ENCODE data around the gene PPP1R17. TPM values are rescaled to one million over a fixed set of nuclear protein-coding genes. Genes with fewer than 3 reads are reported as not detected.
A peak's percentile ranks its signal among the peaks of the same experiment; 100 is the strongest.

The PPP1R17 gene
- total and polyA plus RNA-seq, 8 donors, result not detected

- H3K9me3 ChIP-seq, result no peaks in the 10 kb centered on the region
- no peaks in the 10 kb centered on the region for H3K4me1 ChIP-seq
- no peak overlapping the region for H3K4me3 ChIP-seq
- intact Hi-C loops (cut with DNase I), result no loop called here
- FAIRE-seq (no peak), ATAC-seq (peak in 1 of 4 donors; percentile 39), DNase-seq (no peak)
- TF ChIP-seq CTCF (IDR thresholded peaks at IDR 0.05), result no peak
- H3K27me3 ChIP-seq, result no peaks in the 10 kb centered on the region
- no peaks in the 10 kb centered on the region for H3K36me3 ChIP-seq
- no peak overlapping the region for H3K27ac ChIP-seq
- WGBS, 2 donors, result 75 to 87% methylated on average over 3 of the region's 3 CpGs
Measured at GRCh38 chr7:31688372-31688771, 1.4 kb downstream of the PPP1R17 start.

GRCh38 chr7:31688996-31689395 lies 2.0 kb downstream of the PPP1R17 start:
- no peak for TF ChIP-seq CTCF (IDR thresholded peaks at IDR 0.05)
- no peak for ATAC-seq
- no peak for DNase-seq
- Histone ChIP-seq H3K36me3 (no peaks in the 10 kb centered on the region), H3K4me1 (no peaks in the 10 kb centered on the region), H3K27me3 (no peaks in the 10 kb centered on the region), H3K4me3 (no peak overlapping the region), H3K9me3 (no peaks in the 10 kb centered on the region), H3K27ac (no peak overlapping the region)
- 37 to 38% methylated on average over 2 of the region's 2 CpGs for WGBS, 2 donors
- intact Hi-C loops (cut with DNase I), result no loop called here
- no peak for FAIRE-seq

- 37 to 50% methylated on average over 2 of the region's 2 CpGs for WGBS, 2 donors
- no peak for FAIRE-seq
Measured at GRCh38 chr7:31690935-31691334, 3.9 kb downstream of the PPP1R17 start.

GRCh38 chr7:31692451-31692850 lies 5.4 kb downstream of the PPP1R17 start:
- 22 to 28% methylated on average over 5 of the region's 5 CpGs for WGBS, 2 donors
- no peak for FAIRE-seq

More at GRCh38 chr7:31690935-31691334, 3.9 kb downstream of the PPP1R17 start:
- H3K4me1 ChIP-seq, result no peaks in the 10 kb centered on the region
- no peak overlapping the region for H3K4me3 ChIP-seq
- no peak overlapping the region for H3K27ac ChIP-seq
- no peaks in the 10 kb centered on the region for H3K9me3 ChIP-seq
- H3K36me3 ChIP-seq, result no peaks in the 10 kb centered on the region
- H3K27me3 ChIP-seq, result no peaks in the 10 kb centered on the region
- TF ChIP-seq CTCF (IDR thresholded peaks at IDR 0.05), result no peak
- no peak for DNase-seq
- intact Hi-C loops (cut with DNase I), result no loop called here
- no peak for ATAC-seq

GRCh38 chr7:31692871-31693270 lies 5.9 kb downstream of the PPP1R17 start:
- intact Hi-C loops (cut with DNase I), result no loop called here
- H3K9me3 ChIP-seq, result no peaks in the 10 kb centered on the region
- no peak overlapping the region for H3K27ac ChIP-seq
- 51 to 62% methylated on average over 2 of the region's 2 CpGs for WGBS, 2 donors
- ATAC-seq (no peak), DNase-seq (no peak), FAIRE-seq (no peak)
- no peaks in the 10 kb centered on the region for H3K36me3 ChIP-seq
- H3K4me3 ChIP-seq, result no peak overlapping the region
- no peak for TF ChIP-seq CTCF (IDR thresholded peaks at IDR 0.05)
- no peaks in the 10 kb centered on the region for H3K27me3 ChIP-seq
- no peaks in the 10 kb centered on the region for H3K4me1 ChIP-seq

More at GRCh38 chr7:31692451-31692850, 5.4 kb downstream of the PPP1R17 start:
- ATAC-seq (no peak), DNase-seq (no peak)
- no peak for TF ChIP-seq CTCF (IDR thresholded peaks at IDR 0.05)
- Histone ChIP-seq H3K36me3 (no peaks in the 10 kb centered on the region), H3K9me3 (no peaks in the 10 kb centered on the region), H3K27ac (no peak overlapping the region), H3K4me3 (no peak overlapping the region), H3K27me3 (no peaks in the 10 kb centered on the region), H3K4me1 (no peaks in the 10 kb centered on the region)
- intact Hi-C loops (cut with DNase I), result no loop called here

All from pancreas (tissue), 10 donors.